C4-2B (cell line): ENCODE measurements around the gene CCDC194.

Experiments
- H3K27ac ChIP-seq: fragments of 450-650 bp; 2 replicates; pipeline ENCODE4 v1.5.1; 2017
- ZFX ChIP-seq: fragments of 450-650 bp; IDR thresholded peaks from 2 replicates; pipeline ENCODE4 v1.6.1; 2017
- TF ChIP-seq, protein P1 (sequence below): fragments of 450-650 bp; conservative IDR thresholded peaks from 2 replicates; pipeline ENCODE4 v1.5.1; 2017; ENCODE audit warnings: mild to moderate bottlenecking

Gene CCDC194, protein sequence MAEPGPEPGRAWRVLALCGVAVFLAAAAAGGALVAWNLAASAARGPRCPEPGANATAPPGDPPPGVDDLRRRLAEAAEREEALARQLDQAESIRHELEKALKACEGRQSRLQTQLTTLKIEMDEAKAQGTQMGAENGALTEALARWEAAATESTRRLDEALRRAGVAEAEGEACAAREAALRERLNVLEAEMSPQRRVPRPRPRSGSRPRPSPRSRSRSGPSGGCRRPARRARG

DNA sequence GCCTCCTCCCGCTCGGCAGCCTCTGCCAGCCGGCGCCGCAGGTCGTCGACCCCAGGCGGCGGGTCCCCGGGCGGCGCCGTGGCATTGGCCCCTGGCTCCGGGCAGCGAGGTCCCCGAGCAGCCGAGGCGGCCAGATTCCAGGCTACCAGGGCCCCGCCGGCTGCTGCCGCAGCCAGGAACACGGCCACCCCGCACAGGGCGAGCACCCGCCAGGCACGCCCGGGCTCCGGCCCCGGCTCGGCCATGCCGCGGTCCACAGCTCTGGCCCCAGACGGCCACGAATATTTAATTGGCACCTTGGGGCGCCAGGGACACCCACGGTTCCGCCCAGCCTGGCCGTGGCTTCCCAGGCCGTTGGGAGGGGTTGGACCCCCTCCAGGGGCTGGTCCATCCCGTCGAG lies at the start of gene CCDC194:
Gene CCDC194 (minus strand): TSS at position 283 of the 400 bp plus-strand sequence. CDS start 38 bp downstream, at position 245.
- H3K27ac ChIP-seq, result no peak within 1 kb of the TSS
- TF ChIP-seq, protein P1, sequence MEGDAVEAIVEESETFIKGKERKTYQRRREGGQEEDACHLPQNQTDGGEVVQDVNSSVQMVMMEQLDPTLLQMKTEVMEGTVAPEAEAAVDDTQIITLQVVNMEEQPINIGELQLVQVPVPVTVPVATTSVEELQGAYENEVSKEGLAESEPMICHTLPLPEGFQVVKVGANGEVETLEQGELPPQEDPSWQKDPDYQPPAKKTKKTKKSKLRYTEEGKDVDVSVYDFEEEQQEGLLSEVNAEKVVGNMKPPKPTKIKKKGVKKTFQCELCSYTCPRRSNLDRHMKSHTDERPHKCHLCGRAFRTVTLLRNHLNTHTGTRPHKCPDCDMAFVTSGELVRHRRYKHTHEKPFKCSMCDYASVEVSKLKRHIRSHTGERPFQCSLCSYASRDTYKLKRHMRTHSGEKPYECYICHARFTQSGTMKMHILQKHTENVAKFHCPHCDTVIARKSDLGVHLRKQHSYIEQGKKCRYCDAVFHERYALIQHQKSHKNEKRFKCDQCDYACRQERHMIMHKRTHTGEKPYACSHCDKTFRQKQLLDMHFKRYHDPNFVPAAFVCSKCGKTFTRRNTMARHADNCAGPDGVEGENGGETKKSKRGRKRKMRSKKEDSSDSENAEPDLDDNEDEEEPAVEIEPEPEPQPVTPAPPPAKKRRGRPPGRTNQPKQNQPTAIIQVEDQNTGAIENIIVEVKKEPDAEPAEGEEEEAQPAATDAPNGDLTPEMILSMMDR, result no peak
- TF ChIP-seq ZFX, result no peak

DNA sequence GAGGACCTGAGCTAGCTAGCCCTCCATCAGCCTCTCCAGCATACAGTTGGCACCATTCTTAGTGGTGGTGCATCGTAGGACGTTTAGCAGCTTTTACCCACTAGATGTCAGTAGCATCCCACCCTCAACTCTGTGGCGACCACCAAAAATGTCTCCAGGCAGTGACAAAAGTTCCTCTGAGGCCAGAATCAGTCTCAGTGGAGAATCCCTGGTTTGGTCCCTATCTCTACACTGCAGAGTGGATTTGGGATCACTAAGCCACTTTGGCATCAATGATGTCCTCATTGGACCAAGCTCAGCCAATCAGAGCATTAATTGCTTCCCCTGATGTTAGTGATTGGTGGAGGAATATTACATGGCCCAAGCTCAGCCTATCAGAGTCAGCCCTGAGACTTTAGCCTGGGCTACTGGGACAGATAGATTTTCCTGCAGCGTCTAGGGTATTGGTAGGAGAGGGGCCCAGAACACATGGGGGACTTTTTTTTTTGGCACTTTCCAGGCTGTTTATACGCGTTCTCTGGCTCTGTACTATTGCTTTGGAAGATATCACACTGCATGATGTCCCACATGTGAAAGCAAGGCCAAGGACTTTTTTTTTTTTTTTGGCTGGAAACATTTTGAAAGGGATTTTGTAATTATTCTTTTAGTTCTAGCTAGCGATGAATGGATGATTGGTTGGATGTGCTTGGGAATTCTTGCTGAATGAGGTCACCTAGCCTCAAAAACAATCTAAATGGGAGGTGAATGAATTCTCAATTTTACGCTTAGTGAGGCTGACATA lies 47.4 kb upstream of the CCDC194 start:
- H3K27ac ChIP-seq, result no peak overlapping the region
- TF ChIP-seq, protein P1, result no peak; the same call in 1 of the 2 replicates
- no peak for TF ChIP-seq ZFX

DNA sequence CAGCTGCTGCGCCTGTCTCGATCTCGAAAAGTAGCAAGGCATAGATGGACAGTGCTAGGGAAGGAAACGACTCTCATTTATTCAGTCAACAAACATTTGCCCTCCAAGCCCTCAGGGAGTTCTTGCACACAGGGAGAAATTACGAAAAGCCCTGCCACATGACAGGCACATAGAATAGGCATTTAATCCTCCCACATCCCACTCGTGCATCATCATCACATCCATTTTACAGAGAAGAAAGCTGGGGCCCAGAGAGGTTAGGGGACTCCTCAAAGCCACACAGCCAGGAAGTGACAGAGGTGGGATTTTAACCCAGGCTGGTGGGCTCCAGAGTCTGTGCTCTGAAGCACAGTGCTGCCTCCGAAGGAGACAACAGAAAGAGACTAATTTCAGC lies 42.9 kb upstream of the CCDC194 start:
- TF ChIP-seq ZFX, result no peak
- TF ChIP-seq, protein P1, result no peak
- no peak overlapping the region for H3K27ac ChIP-seq

DNA sequence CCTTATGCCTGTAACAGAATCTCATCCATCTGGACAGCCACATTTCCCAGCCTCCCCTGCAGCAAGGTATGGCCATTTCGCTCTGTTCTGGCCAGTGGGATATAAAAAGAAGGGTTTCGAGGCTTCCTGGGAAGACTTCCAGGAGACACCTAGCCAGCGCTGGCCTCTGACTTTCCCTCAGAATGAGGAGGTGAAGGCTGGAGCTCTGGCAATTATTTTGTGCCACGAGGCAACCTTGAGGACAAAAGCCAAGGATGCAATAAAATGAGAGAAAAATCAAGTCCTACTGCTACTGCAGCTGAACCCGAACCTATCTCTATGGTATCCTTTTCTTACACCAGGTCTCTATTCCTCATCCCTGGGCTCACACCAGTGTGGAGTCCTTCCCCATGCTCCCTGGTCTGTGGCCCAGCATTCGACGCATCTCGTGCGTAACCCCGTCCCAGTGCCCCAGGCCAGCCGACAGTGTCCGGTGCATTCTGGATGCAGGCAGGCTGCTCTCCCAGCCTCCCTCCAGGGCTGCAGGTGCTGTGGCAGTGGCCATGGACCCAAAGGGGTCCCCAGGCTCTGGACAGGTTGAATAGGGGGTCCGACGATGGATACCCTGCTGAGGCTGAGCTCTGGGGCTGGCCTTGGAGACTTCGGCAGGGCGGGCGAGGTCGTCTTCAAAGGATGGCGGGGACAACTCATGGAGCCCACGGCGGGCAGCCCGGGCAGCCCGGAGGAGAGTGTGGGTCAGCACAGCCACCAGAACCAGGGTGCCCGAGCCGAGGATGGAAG lies 42.3 kb upstream of the CCDC194 start:
- no peak overlapping the region for H3K27ac ChIP-seq
- TF ChIP-seq, protein P1, result no peak
- TF ChIP-seq ZFX, result no peak

DNA sequence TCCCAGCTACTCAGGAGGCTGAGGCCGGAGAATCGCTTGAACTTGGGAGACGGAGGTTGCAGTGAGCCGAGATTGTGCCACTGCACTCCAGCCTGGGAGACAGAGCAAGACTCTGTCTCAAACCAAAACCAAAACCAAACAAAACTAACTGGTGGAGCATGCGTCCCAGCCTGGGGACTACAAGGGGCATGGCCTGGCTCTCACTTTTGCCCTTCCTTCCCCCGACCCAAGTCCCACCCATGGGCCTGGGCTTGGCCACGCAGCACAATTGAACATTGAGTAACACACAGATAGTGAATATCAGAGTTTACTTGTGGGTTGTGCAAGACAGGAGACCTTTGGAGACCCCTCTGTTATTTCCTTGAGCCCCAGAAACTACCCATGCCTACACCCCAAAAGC lies 41.2 kb upstream of the CCDC194 start:
- no peak for TF ChIP-seq ZFX
- TF ChIP-seq, protein P1, result no peak
- no peak overlapping the region for H3K27ac ChIP-seq

DNA sequence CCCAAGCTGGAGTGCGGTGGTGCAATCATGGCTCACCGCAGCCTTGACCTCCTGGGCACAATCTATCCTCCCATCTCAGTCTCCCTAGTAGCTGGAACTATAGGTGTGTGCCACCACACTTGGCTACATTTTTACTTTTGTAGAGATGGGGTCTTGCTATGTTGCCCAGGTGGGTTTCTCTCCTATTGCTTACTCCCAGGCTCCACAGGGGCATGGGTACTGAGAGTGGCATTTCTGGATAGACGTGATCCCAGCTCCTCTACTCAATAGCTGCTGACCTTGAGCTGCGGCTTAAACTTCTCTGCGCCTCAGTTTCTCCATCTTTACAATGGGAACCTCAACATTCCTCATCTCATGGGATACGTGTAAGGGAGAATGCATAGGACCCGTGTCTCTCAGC lies 37.4 kb upstream of the CCDC194 start:
- H3K27ac ChIP-seq, result no peak overlapping the region
- no peak for TF ChIP-seq ZFX
- TF ChIP-seq, protein P1, result no peak

DNA sequence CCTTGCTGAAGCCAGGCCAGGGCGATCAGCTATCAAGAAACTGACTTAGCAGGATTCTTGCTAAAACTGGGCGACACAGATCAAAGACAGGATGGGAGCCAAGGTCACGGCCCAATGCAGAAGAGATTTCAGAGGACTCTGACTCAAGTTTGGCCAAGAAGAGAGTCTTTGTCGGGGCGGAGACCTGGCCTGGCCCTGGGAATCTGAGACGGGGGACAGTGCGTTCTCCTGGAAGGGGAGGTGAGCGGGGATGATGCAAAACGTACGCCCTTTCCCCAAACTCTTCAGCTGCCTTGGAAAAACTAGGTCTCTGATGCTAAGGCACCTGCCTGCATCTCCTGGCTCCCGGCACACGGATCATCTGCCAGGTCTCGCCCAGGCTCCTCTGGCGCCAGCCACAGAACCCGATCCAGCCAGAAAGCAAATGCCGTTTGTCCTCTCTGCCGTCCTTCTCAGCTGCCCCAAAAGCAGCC lies 35.7 kb upstream of the CCDC194 start:
- H3K27ac ChIP-seq, result no peak overlapping the region
- TF ChIP-seq ZFX, result no peak
- TF ChIP-seq, protein P1, result no peak
